Measurements from ENCODE around the gene NAPB.
"Not testable (repeated sequence)": the region's sequence is repeated elsewhere in the genome, so short reads cannot be mapped to it uniquely, and the experiment has no call there.

Gene NAPB

GRCh38 chr20:23420943-23421931, at the start of gene NAPB:
Gene NAPB (minus strand): TSS chr20:23421488. CDS start chr20:23421402, 86 bp downstream.
- DNase-seq, result peak; percentile 91

DNA sequence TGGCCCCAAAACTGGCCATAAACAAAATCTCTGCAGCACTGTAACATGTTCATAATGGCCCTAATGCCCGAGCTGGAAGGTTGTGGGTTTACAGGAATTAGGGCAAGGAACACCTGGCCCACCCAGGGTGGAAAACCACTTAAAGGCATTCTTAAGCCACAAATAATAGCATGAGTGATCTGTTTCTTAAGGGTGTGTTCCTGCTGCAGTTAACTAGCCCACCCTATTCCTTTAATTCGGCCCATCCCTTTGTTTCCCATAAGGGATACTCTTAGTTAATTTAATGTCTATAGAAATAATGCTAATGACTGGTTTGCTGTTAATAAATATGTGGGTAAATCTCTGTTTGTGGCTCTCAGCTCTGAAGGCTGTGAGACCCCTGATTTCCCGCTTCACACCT, 45.7 kb upstream of the NAPB start:
- DNase-seq, result not testable (repeated sequence)

GRCh38 chr20:23461180-23461579, 39.9 kb upstream of the NAPB start:
- no peak for DNase-seq

- DNase-seq, result no peak
These were observed 38.3 kb upstream of the NAPB start for GRCh38 chr20:23459461-23460150.

DNA sequence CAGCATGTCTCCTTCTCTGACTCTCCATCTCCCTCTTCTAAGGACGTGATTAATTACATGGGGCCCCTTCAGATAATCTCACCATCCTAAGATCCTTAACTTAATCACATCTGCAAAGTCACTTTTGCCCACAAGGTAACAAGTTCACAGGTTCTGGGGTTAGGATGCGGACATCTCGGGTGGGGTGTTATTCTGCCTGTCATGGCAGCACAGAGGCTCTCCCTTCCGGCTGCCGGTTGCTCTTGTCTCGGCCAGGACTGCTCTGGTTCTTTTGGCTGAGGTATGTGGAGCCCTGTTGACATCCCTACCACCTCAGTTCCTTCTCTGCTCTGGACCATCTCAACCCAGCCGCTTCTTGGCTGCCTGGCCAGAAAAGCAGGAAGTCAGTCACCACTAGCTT, 35.6 kb upstream of the NAPB start:
- no peak for DNase-seq

- peak; percentile 10 for DNase-seq
These were observed 35.1 kb upstream of the NAPB start for GRCh38 chr20:23456409-23456808.

DNA sequence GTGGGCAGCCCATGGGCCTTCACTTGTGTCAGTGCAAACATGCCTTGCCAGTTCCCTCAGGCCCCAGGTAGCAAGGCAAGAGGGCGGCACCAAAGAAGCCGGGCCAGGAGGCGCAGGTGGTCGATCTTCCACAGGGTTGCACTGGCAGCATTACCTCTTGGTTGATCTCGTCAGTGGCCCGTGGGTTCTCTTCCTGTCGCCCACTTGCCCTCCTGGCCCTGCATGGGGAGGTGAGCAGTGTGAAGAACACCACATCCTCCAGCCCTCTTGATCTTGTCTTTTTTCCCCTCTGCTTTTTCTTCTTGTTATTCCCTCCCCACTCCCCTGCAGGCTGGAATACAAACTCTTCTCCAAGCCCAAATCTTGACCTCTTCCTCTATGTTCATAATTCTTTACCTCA, 34.4 kb upstream of the NAPB start:
- DNase-seq, result no peak

DNA sequence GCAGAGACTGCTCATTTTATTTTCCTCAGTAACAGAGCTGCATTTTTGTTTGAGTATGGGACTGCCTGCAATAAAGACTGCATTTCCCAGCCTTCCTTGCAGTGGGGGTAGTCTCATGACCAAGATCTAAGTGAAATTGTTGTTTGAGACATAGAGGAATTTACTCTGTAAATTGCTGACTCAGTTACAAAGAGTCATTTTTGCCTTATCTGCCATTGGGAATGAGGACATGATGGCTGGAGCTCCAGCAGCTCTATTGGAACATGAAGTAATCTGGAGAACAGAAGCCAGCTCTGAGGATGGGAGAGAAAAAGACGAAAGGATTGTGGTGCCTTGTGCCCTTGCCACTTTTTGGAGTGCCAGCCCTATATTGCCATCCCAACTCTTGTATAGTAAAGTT, 33.5 kb upstream of the NAPB start:
- no peak for DNase-seq

- DNase-seq, result no peak
These were observed 32.6 kb upstream of the NAPB start for GRCh38 chr20:23453549-23454543.

DNA sequence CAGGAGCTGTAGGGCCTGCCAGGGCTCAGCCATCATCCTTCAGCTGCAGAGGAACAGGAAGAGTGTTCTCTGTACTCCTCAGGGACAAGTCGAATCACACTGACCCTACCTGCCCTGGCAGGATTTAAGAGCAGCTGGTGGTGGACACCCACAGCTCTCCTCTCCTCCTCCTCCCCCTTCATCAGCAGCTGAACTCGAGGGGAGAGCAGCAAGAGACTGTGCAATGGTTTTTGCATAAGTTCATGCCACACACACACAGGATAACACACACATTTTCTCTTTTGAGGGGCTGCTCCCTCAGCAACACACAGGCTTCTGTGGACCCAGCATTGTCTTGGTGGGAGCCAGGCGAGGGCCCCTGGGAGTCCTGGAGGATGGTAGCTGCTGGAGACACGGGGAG, 31.5 kb upstream of the NAPB start, which contains the start of gene CST11:
Gene CST11 (minus strand): TSS at position 101 of the 400 bp plus-strand sequence. CDS start 65 bp downstream, at position 36.
- DNase-seq, result no peak

- no peak for DNase-seq
These were observed 30.7 kb upstream of the NAPB start for GRCh38 chr20:23451956-23452487.

DNA sequence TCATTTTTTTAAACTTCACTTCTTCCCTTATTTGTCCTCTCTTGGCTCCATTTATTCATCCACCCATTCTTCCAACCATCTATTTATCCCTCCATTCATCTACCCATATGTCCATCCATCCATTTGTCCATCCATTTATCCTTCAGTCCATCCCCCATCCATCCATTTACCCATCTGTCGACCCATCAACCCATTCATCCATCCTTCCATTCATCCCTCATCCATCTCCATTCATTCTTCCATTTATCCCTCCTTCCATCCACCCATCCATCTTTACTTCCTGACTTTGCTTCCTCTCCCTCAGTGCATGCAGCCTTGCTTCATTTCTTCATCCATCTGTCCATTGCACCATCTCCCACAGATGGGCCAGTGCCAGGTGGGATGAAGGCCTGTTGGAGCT, 29.6 kb upstream of the NAPB start:
- no peak for DNase-seq

DNA sequence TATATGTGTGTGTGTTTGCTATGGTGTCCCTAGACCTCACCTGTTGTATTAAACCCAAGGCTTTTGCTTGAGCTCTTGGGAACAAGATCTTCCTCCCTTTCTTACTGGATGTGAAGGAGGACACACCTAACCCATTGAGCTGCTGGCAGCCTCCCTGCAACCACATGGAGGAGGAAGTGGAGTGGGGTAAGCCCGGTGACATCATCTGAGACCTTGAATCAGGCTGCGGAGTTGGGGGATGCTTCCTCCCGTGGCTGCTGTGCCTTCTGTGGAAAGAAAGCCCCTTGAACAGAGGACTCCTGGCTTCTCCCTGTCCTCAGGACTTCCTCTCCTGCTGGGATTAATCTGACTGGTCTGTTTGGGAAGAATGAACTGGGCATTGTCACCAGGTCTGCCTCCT, 28.1 kb upstream of the NAPB start:
- no peak for DNase-seq

GRCh38 chr20:23448167-23448566, 26.9 kb upstream of the NAPB start:
- DNase-seq, result no peak

GRCh38 chr20:23446505-23446904, 25.2 kb upstream of the NAPB start:
- DNase-seq, result peak; percentile 58

DNA sequence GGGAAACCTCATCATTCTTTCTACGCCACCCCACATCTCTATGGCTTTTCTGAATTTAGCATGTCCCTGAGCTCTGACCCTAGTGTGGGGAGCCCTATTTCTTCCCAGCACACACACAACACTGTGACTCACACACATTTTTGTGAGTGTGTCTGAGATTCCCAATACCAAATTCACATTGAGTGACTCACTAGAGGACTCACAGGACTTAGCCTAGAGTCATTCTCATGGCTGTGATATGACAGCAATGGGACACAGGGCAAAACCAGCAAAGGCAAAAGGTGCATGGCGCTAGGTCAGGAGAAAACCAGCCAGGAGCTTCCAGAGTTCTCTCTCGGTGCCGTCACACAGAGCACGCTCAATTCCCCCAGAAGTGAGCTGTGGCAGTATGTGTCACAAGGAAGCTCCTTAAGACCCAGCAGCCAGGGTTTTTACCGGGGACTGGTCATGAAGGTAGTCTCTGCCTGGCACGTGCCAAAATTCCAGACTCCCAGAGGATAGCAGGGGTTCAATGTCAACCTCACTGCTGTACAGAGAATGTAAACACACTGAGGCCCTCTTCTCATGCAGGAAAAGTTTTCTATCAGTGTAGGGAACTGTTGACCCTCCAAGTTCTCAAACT, 24.4 kb upstream of the NAPB start:
- DNase-seq, result no peak

- DNase-seq, result no peak
These were observed 23.6 kb upstream of the NAPB start for GRCh38 chr20:23444859-23445258.

DNA sequence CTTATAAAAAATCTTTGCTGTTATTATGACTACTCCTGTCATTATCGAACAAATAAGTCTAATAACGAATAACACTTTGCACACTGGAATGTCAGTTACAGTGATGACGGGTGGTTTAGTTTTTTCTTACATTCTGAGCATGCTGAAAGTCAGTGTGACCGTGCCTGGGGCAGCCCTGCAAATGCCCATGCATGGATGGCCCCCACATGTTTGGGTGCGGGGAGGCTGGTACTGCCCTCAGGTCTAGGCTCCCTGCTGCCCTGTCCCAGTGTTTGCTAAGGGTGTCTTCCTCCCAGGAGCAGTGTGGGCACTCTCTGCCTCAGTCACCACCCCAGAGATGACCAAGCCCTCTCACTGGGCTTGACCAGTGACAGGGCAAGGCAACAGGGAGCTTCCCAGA, 21.1 kb upstream of the NAPB start:
- DNase-seq, result no peak

DNA sequence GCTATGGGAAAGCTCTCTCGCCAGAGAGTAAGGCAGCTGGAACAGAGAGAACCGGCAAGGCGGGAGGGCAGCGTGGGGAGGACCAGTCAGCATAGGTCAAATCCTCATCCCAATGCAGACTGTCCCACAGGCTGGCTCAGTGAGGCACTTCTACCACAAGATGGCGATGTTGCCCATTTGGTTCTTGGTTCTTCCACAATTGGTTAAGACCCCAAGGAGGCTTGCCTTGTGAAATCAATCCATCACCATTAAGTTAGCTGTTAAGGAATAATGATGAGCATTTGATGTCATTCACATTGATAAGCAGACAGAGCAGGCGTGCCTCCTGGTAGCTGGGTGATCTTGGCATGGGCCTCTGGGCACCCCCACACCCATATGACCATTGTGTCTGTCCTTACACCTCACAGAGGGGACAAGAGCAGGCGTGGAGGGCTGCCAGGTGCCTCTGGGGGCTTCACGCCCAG, 20.6 kb upstream of the NAPB start:
- peak; percentile 69 for DNase-seq

GRCh38 chr20:23440004-23440403, 18.7 kb upstream of the NAPB start:
- DNase-seq, result no peak

DNA sequence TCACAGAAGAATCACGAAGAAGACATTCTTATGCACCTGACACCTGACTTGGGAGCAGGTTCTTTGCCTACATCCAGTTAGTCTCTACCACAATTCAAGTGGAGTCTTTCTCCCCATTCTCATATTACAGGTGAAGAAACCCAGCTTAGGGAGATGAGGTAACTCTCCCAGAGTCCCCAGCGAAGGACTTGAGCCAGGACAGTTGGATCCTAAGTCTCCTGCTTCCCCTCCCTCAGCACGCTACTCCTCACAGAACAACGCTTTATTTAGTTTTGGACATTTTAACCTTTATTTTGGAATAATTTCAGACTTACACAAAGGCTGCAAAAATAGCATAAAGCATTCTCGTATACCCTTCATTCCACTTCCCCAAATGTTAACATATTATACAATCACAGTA, 17.4 kb upstream of the NAPB start:
- no peak for DNase-seq
